GM13977 (cell line): ENCODE data around the gene HILPDA.
"Not testable (repeated sequence)": the region's sequence is repeated elsewhere in the genome, so short reads cannot be mapped to it uniquely, and the experiment has no call there.

ENCODE experiments used
- DNase-seq: peaks from one replicate; pipeline ENCODE4 v3.0.0; 2012; ENCODE audit warnings: low spot score
- in situ Hi-C: fragments of 300-500 bp; cut with MboI; formaldehyde crosslinking; loops from one replicate; pipeline ENCODE4 v1.12.0; 2022; ENCODE audit warnings: low sequenced_read_pairs, low pct_unique_long_range_greater_than_20kb, mixed read lengths, inconsistent platforms; ENCODE audit not compliant: unreplicated experiment

Gene HILPDA

GRCh38 chr7:128507321-128507993, 51.8 kb downstream of the HILPDA start:
- DNase-seq, in situ Hi-C loops: not testable (repeated sequence)
